GM12874 (cell line): Measurements from ENCODE around the gene TAS2R1.

Experiments used
- CTCF ChIP-seq: IDR thresholded peaks from 2 replicates; pipeline ENCODE4 v1.5.1; 2011; ENCODE audit warnings: low read depth, mild to moderate bottlenecking, control low read depth, low read length, moderate library complexity; ENCODE audit not compliant: insufficient read depth

TAS2R1 gene

GRCh38 chr5:9610969-9611368, 19.2 kb downstream of the TAS2R1 start:
- no peak for TF ChIP-seq CTCF

- TF ChIP-seq CTCF, result no peak
These were observed 19.8 kb downstream of the TAS2R1 start for GRCh38 chr5:9610364-9610763.

- TF ChIP-seq CTCF, result no peak
These were observed 22.1 kb downstream of the TAS2R1 start for GRCh38 chr5:9608093-9608492.

- no peak for TF ChIP-seq CTCF
These were observed 24.9 kb downstream of the TAS2R1 start for GRCh38 chr5:9605041-9605838.

- no peak for TF ChIP-seq CTCF
These were observed 25.7 kb downstream of the TAS2R1 start for GRCh38 chr5:9604416-9604815.

GRCh38 chr5:9601055-9601739, 29.0 kb downstream of the TAS2R1 start:
- no peak for TF ChIP-seq CTCF

GRCh38 chr5:9599391-9599790, 30.8 kb downstream of the TAS2R1 start:
- no peak for TF ChIP-seq CTCF
